ENCODE results near the gene PRDM16. TPM values are rescaled to one million over a fixed set of nuclear protein-coding genes. Genes with fewer than 3 reads are reported as not detected.

Gene PRDM16
- total and polyA plus RNA-seq, 2 of the 13 experiments (the other 11 are each of a cell fraction or from before 2014, with no cell fraction given): 0.15 to 0.81 TPM

- TF ChIP-seq REPIN1 (CRISPR knock-in tag; IDR thresholded peaks at IDR 0.05; ENCODE audit: borderline replicate concordance, low read depth) (no peak), PATZ1 (CRISPR knock-in tag; IDR thresholded peaks at IDR 0.05) (peak; percentile 86), SRY (CRISPR knock-in tag; IDR thresholded peaks at IDR 0.05) (0 out of 2 replicates have a peak, but pooled peaks have one; percentile 23), ZNF143 (CRISPR knock-in tag; IDR thresholded peaks at IDR 0.05) (0 out of 2 replicates have a peak, but pooled peaks have one; percentile 19), SAP130 (CRISPR knock-in tag; IDR thresholded peaks at IDR 0.05; ENCODE audit: low read depth) (peak; percentile 86), ZNF710 (CRISPR knock-in tag; IDR thresholded peaks at IDR 0.05; ENCODE audit: borderline replicate concordance) (no peak), ZNF563 (CRISPR knock-in tag; IDR thresholded peaks at IDR 0.05) (peak; percentile 58; the same call in 1 of the 2 replicates), MED1 (CRISPR knock-in tag; IDR thresholded peaks at IDR 0.05) (peak; percentile 61; the same call in 1 of the 2 replicates), SIN3A (IDR thresholded peaks at IDR 0.05; ENCODE audit: borderline replicate concordance, low read depth, low read length) (no peak), ZIK1 (CRISPR knock-in tag; IDR thresholded peaks at IDR 0.05; ENCODE audit: borderline replicate concordance, low read depth) (peak; percentile 24; the same call in 1 of the 2 replicates), ZNF543 (CRISPR knock-in tag; IDR thresholded peaks at IDR 0.05) (0 out of 2 replicates have a peak, but pooled peaks have one; percentile 31), ARID4A (CRISPR knock-in tag; IDR thresholded peaks at IDR 0.05; ENCODE audit: borderline replicate concordance) (peak; percentile 77), MTA3 (CRISPR knock-in tag; IDR thresholded peaks at IDR 0.05) (no peak), HNF4A (CRISPR knock-in tag; IDR thresholded peaks at IDR 0.05) (peak; percentile 95), ETV5 (CRISPR knock-in tag; IDR thresholded peaks at IDR 0.05; ENCODE audit: borderline replicate concordance) (peak; percentile 44; the same call in 1 of the 2 replicates), ZNF292 (CRISPR knock-in tag; IDR thresholded peaks at IDR 0.05; ENCODE audit: borderline replicate concordance, low read depth) (peak; percentile 58; the same call in 1 of the 2 replicates), ZNF605 (CRISPR knock-in tag; IDR thresholded peaks at IDR 0.05) (0 out of 2 replicates have a peak, but pooled peaks have one; percentile 34), ZNF343 (CRISPR knock-in tag; IDR thresholded peaks at IDR 0.05) (no peak), ZNF430 (CRISPR knock-in tag; IDR thresholded peaks at IDR 0.05) (peak; percentile 37; the same call in 1 of the 2 replicates), ZFP41 (CRISPR knock-in tag; IDR thresholded peaks at IDR 0.05; ENCODE audit: borderline replicate concordance) (no peak), ZNF564 (CRISPR knock-in tag; IDR thresholded peaks at IDR 0.05) (peak; percentile 48; the same call in 1 of the 2 replicates), ZNF616 (CRISPR knock-in tag; IDR thresholded peaks at IDR 0.05; ENCODE audit: low read depth) (no peak)
These were observed 391.1 kb downstream of the PRDM16 start (continued) for GRCh38 chr1:3459940-3460671.
